Glomerular visceral epithelial cell (primary cell): Measurements from ENCODE around the gene RDX.
"Not testable (repeated sequence)": the region's sequence is repeated elsewhere in the genome, so short reads cannot be mapped to it uniquely, and the experiment has no call there.

ENCODE experiments used
- DNase-seq: peaks from one replicate; pipeline ENCODE4 v3.0.0-alpha.2; 2016; ENCODE audit errors: extremely low spot score

Gene RDX

DNA sequence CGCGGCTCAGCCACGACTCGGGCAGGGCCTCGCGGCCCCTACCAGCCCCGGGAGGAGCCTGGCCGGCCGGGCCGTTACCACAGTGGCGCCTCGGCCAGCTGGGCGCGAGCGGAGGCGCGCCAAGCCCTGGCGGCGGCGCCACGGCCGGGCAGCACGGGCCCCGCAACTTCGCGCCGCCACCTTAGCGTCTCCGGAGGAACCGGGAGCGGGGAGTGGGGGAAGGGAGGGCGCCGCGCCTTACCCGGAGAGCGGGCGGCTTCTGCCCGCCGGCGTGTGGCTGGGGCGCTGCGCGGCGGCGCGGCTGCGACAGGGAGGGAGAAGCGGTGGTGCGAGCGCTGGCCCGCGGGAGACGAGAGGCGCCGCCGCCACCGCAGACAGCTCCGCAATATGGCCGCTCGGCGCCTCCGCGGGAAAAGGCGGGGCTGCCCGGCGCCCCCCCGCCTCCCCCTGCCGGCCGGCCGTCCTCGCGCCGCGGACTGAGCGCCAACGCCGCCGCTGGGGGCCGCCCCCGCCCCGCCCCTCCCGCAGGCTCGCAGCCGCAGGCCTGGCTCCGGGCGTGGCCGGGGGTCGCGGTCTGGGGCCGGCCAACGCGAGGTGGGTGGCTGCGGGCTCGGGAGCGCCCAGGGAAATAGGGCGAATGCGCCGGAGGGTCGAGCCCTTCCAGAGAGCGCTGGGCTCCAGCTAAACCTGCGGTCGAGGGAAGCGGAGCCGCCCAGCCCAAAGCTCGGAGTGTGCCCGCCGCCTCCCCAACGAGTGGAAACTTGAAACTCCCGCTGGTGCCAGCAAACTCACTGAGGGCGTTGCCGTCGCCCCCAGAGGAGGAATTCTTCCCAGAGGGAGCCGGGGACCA, at the start of gene RDX:
Gene RDX, minus strand, starts transcription at position 389 of the 850 bp plus-strand sequence. CDS start 16,922 bp downstream, outside the sequence.
- DNase-seq: peak; percentile 85

DNA sequence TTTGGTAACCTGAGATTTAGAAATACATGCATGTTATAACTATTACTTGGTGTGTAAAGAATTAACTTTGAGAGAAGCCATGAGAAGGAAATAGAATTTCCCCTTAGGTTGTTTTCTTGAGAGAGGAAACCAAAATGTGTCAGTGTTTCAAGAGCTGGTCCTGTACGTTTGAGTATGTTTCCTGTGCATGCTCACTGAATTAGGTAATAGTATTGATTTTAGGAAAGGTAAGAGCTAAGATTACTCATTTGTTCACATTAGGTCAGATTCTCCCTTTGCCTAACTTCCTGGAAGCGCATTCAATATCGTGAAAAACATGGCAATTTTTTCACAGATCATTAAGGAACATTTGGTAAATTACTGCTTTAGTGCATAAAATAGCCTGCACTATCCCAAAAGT, 49.3 kb upstream of the RDX start:
- no peak for DNase-seq

DNA sequence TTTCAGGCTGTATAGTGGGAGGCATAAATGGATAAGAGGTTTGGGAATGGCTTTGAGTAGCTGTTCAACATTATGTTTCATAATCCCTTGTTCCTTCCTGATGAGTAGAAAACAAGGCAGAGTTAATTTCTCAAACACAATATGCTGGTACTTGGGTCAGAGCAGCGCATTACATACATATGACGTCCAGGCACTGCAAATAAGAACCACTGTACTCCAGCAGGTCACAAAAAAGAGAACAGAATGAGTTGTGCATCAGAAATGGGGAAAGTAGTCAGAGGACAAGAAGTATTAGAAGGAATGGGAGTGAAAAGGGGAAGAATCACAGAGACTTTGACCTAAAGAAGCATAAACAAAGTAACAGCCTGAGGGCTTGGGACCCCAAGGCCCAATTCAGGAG, 44.0 kb upstream of the RDX start:
- no peak for DNase-seq

DNA sequence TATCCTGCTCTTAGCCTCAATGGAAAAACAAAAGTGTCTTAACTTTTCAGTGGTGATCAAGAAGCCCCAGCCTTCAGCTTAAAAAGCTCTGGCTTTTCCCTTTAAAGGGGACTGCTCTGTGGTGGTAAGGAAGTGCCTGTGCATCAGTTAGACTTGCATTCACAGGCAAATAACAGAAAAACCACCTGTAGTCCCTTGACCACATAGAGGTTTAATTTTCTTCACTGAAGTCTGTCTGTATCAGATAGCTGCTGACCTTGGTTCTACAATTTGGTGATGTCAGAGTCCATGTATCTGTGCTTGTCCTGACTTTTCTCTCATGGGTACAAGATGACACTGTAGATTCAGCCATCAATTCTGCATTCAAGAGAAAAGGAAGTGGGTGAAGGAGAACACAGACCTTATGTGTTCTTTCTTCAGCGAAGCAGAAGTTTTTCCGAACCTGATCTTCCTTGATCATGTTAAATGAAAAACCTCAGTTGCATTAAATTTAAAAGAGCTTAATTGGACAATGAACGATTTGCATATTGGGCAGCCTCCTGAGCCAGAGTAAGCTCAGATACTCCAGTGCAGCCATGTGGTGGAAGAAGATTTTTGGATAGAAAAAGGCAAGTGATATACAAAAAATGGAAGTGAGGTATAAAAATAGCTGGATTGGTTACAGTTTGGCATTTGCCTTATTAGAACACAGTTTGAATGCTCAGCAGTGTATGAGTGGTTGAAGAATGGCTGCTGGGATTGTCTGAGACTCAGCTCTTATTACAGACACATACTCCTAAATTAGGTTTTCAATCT, 43.2 kb upstream of the RDX start:
- no peak for DNase-seq

DNA sequence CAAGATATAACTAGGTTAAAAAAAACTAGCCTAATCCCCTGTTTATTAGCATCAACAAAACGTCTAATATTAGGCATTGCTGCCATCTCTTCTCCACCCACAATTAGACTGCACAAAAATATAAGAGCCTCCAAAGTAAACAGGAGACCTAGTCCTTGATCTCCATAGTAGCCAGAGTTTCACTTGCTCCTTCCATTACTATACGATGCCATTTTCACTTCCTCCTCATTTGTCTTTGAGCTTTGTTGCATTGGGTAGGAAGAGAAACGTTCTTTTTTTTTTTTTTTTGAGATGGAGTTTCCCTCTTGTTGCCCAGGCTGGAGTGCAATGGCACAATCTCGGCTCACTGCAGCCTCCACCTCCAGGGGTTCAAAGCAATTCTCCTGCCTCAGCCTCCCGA, 42.3 kb upstream of the RDX start:
- no peak for DNase-seq

DNA sequence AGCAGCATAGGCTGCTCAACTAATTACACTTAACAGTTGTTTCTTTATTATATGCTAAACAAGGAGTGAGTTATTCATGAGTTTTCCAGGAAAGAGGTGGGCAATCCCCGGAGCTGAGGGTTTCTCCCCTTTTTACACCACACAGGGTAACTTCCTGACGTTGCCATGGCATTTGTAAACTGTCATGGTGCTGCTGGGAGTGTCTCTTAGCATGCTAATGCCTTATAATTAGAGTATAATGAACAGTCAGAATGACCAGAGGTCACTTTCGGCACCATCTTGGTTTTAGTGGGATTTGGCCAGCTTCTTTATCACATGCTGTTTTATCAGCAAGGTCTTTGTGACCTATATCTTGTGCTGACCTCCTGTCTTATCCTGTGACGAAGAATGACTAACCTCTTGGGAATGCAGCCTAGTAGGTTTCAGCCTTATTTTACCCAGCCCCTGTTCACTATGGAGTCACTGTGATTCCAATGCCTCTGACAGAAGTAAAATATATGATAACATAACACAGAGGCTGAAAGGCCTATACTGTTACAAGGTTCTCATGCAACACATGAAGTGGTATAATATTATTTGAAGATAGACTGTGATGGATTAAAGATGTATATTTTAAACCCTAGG, 41.3 kb upstream of the RDX start:
- DNase-seq: peak; percentile 49

DNA sequence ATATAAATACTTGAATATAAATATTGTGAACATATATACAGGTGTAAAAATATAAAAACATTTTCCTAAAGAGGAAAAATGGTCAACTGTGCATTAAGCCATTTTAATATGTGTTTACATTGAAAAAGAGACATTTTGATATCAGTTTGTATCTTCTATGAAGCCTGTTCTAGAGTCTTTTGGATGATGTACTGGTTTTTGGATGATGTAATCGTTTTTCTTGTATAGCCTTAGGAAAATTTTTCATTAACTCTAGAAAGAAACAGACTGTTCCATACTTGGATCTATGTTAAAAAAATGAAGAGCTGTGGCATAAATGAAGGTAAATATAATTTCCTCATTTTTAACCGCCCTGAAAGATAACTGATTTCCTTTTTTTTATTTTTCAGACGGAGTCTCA, 39.6 kb upstream of the RDX start:
- no peak for DNase-seq

DNA sequence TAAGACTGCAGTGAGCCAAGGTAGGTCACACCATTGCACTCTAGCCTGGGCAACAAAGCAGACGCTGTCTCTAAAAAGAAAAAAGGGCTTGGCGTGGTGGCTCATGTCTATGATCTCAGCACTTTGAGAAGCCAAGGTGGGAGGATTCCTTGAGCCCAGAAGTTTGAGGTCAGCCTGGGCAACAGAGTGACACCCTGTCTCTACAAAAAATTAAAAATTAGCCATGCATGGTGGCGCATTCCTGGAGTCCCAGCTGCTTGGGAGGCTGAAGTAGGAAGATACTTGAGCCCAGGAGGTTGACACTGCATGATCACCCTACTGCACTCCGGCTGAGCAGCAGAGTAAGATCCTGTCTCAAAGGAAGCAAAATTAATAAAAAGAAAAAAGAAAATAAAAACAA, 38.9 kb upstream of the RDX start:
- peak; percentile 35 for DNase-seq

DNA sequence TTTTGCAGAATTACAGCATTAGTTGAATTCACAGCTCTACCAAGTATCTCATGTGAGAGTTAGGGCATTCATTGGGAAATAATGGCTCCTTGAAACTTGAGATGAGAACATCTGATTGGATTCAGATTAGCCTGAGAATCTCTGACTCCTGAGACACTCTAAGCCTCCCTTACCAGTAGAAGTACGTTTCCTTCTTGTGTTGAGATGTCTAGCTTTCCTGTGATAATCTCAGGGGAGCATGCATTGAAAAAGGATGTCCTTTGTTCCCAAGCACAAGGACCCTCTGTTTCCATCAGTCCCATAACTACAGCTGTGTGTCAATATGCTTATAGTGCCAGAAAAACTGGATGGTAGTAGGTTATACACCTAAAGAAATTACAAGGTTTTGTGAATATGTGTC, 35.2 kb upstream of the RDX start:
- no peak for DNase-seq

DNA sequence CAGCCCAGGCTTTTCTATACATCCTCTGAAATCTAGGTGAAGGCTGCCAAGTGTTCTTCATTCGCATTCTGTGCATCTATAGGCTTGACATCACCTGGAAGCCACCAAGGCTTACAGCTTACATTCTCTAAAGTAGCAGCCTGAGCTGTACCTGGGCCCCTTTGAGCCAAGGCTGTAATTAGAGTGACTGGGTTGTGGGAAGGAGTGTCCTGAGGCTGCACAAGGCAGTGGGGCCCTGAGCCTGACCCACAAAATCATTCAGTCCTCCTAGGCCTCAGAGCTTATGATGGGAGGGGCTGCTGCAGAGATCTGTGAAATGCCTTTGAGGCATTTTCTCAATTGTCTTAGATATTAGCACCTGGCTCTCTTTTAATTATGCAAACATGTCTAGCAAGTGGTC, 33.0 kb upstream of the RDX start:
- no peak for DNase-seq

DNA sequence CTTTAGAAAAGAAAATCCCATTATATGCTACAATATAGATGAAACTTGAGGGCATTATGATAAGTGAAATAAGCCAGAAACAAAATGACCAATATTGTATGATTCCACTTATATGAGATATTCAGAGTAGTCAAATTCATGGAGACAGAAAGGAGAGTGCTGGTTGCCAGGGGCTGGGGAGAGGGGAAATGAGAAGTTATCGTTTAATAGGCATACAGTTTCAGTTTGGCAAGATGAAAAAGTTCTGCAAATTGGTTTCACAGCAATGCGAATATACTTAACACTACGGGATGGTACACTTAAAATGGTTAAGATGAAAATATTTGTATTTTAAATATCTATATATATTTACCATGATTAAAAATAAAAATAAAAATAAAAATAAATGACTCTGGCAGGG, 31.1 kb upstream of the RDX start:
- no peak for DNase-seq

DNA sequence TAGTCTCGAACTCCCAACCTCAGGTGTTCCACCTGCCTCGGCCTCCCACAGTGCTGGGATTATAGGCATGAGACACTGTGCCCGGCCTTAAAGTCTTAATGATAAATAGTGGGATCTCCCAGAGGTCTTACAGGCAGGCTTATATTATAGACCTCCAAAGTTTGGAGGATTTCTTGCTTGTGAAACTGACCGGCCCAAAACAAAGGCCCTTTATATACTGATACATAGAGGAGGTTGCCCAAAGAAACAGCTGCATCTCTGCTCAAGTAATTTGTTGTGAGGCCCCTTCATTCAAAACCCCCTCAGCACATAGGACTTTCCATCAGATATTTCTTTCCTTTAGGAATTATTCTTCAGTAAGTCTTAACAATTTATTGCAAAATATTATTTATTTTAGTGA, 27.4 kb upstream of the RDX start:
- DNase-seq: no peak

DNA sequence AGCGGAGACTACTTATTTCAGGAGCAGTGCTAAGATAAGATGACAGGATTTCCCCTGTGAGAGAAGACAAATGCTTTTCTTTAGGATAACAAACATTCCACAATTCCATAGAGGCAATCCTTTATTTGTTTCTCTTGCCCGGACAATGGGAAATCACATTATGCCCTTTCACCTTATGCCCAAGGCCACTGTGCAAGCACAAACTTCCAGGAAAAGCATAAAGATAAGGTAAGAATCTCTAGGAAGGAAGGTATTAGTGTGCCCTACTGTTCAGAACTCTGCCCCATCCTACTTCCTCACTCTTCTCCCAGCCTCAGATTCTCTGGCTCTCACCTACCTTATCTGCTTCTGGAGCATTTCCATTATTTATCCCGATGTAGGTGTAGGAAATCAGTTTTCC, 23.1 kb upstream of the RDX start:
- no peak for DNase-seq

DNA sequence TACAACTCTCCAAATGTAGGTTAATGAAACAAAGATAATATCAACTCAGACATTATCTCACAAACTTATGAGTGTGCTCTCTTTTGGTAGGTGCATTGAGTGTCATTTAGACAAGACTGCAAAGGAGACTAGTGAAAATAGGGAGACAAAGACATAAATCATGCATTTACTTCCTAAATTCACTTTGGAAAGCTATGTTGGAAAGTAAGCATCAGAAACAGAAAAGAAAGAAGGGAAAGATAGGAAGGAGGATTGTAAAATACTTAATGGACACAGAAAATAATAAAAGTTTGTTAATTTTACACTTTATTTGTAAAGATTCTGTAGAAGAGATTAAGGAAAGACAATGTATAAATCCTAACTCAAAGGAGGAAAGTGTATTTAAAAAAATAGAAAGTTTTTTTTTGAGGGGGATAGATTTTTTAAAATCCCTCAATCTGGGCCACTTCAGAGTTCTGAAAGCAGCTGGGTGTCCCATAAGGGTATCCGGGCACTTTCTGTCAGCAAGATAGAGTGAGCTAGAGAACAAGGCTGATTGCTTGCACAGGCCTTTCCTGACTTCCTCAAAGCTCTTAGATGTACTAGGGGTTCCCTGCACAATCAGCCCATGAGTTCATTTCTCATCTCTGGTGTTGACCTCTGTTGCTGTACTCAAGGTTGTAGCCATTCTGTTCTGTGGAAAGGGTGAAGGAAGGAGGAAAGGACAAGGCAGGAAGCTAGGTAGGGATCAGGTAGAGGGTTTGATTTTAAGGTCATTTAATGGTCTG, 22.4 kb upstream of the RDX start:
- no peak for DNase-seq

DNA sequence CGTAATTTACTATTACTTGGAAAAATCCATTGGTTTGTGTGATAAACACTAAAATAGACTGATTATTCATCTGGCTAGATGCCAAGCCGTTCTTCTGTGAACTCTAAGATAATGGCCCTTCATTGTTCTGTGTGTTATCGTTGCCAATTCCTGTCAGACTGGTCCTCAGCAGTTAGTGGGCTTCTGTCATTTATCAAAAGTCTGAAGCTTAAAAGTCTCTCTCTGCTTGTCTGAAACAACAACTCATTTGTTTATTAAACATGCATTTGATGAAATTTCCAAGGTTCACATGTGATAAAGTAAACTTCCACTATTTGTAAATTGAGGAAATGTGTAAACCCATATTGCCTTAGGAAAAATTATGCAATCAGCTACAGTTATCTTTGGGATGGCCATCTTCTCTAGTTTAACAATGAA, 21.1 kb upstream of the RDX start:
- no peak for DNase-seq

DNA sequence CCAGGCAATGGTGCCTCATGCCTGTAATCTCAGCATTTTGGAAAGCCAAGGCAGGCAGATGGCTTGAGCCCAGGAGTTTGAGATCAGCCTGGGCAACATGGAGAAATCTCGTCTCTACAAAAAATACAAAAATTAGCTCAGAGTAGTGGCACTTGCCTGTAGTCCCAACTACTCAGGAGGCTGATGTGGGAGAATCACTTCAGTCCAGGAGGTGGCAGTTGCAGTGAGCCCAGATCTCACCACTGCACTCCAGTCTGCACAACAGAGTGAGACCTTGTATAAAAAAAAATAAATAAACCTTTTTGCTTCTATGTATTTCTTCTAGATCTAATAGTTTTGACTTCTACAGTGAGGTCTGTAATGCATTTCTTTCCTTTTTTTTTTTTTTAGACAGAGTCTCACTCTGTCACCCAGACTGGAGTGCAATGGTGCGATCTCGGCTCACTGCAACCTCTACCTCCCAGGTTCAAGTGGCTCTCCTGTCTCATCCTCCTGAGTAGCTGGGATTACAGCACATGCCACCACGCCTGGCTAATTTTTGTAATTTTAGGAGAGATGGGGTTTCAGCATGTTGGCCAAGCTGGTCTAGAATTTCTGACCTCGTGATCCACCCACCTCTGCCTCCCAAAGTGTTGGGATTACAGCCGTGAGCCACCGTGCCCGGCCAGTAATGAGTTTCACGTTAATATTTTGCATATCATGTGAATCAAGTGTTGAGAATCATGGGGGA, 18.1 kb upstream of the RDX start:
- no peak for DNase-seq

DNA sequence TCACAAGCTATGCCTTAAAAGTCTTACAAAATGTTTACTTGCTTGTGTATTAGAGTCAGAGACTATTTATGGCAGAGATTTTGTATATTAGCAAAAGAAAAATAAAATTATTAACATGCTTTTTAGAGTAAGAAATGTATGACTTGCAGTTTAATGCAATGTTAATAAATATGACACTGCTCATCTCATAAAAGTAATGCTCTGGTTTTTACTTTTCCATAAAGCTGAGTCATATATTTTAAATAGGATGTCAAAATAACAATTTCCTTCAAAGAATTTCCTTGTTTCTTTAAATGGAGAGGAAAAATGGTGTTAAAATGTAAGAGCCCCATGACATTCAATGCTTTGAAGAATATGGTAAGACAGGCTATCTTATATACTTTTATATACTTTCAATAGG, 16.3 kb upstream of the RDX start:
- DNase-seq: no peak

DNA sequence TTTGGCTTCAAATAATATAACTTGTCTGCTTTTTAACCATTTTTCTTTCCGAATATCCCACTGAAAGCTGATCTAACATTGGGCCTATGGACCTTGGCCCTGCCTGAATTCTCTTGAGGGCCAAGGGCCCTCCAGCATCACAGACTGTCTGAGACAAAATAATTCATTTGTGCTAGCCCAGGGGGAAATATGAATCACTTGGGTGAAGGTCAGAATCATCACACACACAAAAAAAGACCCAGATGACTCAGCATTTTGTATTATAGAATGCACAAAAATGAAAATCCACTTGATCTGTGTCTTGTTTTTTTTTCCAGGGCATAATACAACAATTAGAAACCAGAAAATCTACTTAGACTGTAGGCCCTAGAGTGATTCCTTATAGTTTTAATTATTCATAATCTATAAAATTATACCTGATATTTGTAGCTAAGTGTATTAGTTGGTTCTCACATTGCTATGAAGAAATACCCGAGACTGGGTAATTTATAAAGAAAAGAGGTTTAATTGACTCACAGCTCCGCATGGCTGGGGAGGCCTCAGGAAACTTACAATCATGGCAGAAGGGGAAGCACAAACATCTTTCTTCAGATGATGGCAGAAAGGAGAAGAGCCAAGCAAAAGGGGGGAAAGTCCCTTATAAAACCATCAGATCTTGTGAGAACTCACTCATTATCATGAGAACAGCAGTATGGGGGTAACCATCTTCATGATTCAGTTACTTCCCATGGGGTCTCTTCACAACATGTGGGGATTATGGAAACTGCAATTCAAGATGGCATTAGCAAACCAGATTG, 15.6 kb upstream of the RDX start:
- no peak for DNase-seq

DNA sequence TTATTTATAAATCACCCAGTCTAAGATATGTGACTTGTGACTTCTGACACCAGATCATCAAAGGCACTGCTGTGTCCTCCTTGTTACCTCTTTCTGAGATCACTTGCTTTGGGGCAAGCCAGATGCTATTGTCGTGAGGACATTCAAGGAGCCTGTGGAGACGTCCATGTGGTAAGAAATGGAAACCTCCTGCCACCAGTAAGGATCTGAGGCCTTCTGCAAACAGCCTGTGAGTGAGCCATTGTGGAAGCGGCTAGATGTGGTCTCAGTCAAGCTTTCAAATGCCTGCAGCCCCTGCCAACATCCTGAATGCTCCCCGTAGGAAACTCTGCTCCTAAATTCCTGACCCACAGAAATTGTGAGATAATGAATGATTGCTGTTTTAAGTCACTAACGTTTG, 11.7 kb upstream of the RDX start:
- DNase-seq: no peak

DNA sequence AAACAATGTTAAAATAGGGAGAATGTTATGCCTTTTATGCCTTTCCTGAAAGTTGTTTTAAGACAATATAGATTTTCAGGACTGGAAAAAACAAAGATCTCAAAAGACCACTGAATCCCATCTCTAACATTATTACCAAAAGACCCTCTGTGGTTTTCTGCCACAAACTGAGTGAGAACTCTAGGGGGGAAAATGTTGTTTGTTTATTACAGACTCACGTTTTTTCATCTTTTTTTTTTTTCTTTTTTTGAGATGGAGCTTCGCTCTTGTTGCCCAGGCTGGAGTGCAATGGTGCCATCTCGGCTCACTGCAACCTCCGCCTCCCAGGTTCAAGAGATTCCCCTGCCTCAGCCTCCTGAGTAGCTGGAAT, 9.6 kb upstream of the RDX start:
- DNase-seq: not testable (repeated sequence)
